ENCODE results near the gene UCP2. TPM values are rescaled to one million over a fixed set of nuclear protein-coding genes. Genes with fewer than 3 reads are reported as not detected.
A peak's percentile ranks its signal among the peaks of the same experiment; 100 is the strongest.

The UCP2 gene
- total and polyA plus RNA-seq, 2 experiments from 2014 or later, result 60.1 to 76.9 TPM

- TF ChIP-seq CTCF (conservative IDR thresholded peaks at IDR 0.05; ENCODE audit: low read depth in 2 of 2) (no peak), POLR2AphosphoS5 (IDR thresholded peaks at IDR 0.05; ENCODE audit: low read depth) (no peak), EZH2phosphoT487 (IDR thresholded peaks at IDR 0.05; ENCODE audit: unreplicated experiment) (no peak), NANOG (IDR thresholded peaks at IDR 0.05; ENCODE audit: borderline replicate concordance) (no peak)
These were observed 1.3 kb upstream of the UCP2 start (continued) for GRCh38 chr11:73983741-73984538.

DNA sequence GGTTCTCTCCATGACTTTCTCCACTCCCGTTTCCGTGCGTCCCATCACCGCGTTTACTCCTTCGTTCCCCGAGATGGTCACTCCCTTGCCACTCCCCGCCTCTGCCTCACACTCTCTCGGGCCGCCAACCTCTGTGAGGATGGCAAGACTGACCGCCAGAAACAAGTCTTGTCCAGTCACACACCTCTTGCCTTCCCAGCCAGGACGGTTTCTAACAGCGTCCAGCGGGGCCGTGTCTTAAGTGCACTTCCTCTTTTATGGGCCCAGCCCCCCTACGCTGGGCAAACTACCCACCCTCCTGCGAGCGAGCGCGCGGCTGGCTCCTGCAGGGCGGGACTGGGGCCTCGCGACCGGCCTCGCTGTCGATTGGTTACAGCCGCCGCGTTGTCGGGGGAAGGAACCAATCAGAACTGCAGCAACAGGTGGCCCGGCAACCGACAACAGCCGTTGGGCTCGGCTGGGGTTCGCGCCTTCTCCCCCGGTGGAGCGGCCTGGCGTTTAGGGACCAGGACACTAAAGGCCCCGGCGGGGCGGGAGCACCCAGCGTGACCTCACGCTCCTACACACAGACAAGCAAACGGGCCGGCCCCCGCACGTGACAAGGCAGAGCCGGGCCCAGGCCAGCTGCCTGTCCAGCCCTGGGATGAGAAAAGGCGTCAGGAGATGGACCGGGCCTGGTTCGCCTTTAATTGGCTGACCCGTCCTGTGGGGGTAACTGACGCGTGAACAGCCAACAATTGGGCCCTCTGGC is 522 bp upstream of the UCP2 start:
- TF ChIP-seq POLR2AphosphoS5 (IDR thresholded peaks at IDR 0.05; ENCODE audit: low read depth), result peak; percentile 70
- no peak for TF ChIP-seq ZNF114 (CRISPR knock-in tag; IDR thresholded peaks at IDR 0.05)
- peak overlapping the region; percentile 94 for H3K4me3 Mint-ChIP-seq
- ATAC-seq, result peak; percentile 83

GRCh38 chr11:73981051-73981805 is 1.4 kb downstream of the UCP2 start:
- H3K27ac ChIP-seq (ENCODE audit: low read depth), result no peak overlapping the region
- TF ChIP-seq CREB1 (CRISPR knock-in tag; IDR thresholded peaks at IDR 0.05; ENCODE audit: low read depth) (no peak), STAT1 (IDR thresholded peaks at IDR 0.05; ENCODE audit: unreplicated experiment) (no peak)

More for the DNA sequence above, 522 bp upstream of the UCP2 start:
- H3K79me2 ChIP-seq (replicated peaks; ENCODE audit: insufficient read depth), result peaks cover 14% of the 10 kb centered on the region
- peak; percentile 96 for DNase-seq (ENCODE audit: low spot score)
- Mint-ChIP-seq H3K4me1 (peaks cover 33% of the 10 kb centered on the region), H3K27ac (peak overlapping the region; percentile 98), H3K36me3 (ENCODE audit: low read depth) (peaks cover 38% of the 10 kb centered on the region), H3K27me3 (ENCODE audit: insufficient read depth, low read depth, poor library complexity) (peaks cover 20% of the 10 kb centered on the region), H3K9me3 (no peaks in the 10 kb centered on the region; the same call in 1 of the 3 replicates)
- peaks cover 32% of the 10 kb centered on the region for H3K4me1 ChIP-seq (ENCODE audit: insufficient read depth)
- H2AFZ ChIP-seq, result peak overlapping the region; percentile 95; the same call in 1 of the 2 replicates
- H3K9me2 ChIP-seq (ENCODE audit: insufficient read depth), result no peaks in the 10 kb centered on the region
- peaks cover 5% of the 10 kb centered on the region for H3K36me3 ChIP-seq (ENCODE audit: insufficient read depth)
- H3K27me3 ChIP-seq (ENCODE audit: insufficient read depth), result no peaks in the 10 kb centered on the region
- peak overlapping the region; percentile 98 for H3K4me3 ChIP-seq
- peaks cover 5% of the 10 kb centered on the region; the same call in 1 of the 2 replicates for H3F3A ChIP-seq (replicated peaks; ENCODE audit: low read depth)
- peak overlapping the region; percentile 100 for H3K4me2 ChIP-seq
- H3K27ac ChIP-seq (ENCODE audit: low read depth), result peak overlapping the region; percentile 97
- H4K20me1 ChIP-seq (replicated peaks; ENCODE audit: insufficient read depth), result peaks cover 10% of the 10 kb centered on the region

More at GRCh38 chr11:73981051-73981805, 1.4 kb downstream of the UCP2 start:
- peaks cover 23% of the 10 kb centered on the region for H3K36me3 ChIP-seq (ENCODE audit: insufficient read depth)
- no peaks in the 10 kb centered on the region for H3K9me2 ChIP-seq (ENCODE audit: insufficient read depth)
- peak overlapping the region; percentile 94 for H3K4me3 Mint-ChIP-seq
- peak overlapping the region; percentile 100 for H3K4me2 ChIP-seq
- H2AFZ ChIP-seq, result no peak overlapping the region
- peaks cover 13% of the 10 kb centered on the region for H4K20me1 ChIP-seq (replicated peaks; ENCODE audit: insufficient read depth)
- no peaks in the 10 kb centered on the region; the same call in 1 of the 3 replicates for H3K9me3 Mint-ChIP-seq
- peaks cover 20% of the 10 kb centered on the region for H3K27me3 Mint-ChIP-seq (ENCODE audit: insufficient read depth, low read depth, poor library complexity)
- H3K27ac Mint-ChIP-seq, result no peak overlapping the region
- ATAC-seq, result no peak
- H3K36me3 Mint-ChIP-seq (ENCODE audit: low read depth), result peaks cover 57% of the 10 kb centered on the region
- H3K4me1 ChIP-seq (ENCODE audit: insufficient read depth), result peaks cover 32% of the 10 kb centered on the region
- peaks cover 14% of the 10 kb centered on the region for H3K79me2 ChIP-seq (replicated peaks; ENCODE audit: insufficient read depth)
- peak overlapping the region; percentile 98 for H3K4me3 ChIP-seq
- peaks cover 33% of the 10 kb centered on the region for H3K4me1 Mint-ChIP-seq
- no peak for DNase-seq (ENCODE audit: low spot score)
- peaks cover 5% of the 10 kb centered on the region; the same call in 1 of the 2 replicates for H3F3A ChIP-seq (replicated peaks; ENCODE audit: low read depth)
- no peaks in the 10 kb centered on the region for H3K27me3 ChIP-seq (ENCODE audit: insufficient read depth)

Data from GM23338 (cell line).